ENCODE results near the gene DUSP10.

Gene DUSP10

DNA sequence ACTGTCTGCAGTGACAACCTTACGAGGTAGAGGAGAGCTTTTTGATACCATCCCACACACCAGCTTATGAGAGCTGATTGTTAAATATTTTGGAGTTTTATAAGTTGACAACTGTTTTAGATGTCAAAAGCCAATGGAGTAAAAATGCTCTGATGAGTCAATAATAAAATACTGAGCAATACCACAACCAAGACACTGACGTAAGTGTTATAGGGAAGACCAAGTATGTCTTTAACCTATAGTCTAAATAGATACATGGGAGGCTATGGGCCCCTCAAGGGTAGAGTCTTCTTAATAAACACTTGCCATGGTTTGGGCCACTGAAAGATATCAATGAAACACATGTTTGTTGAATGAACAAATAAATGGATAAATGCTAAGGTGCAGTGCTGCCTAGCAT is 49.2 kb downstream of the DUSP10 start:
- TF ChIP-seq, protein P1, sequence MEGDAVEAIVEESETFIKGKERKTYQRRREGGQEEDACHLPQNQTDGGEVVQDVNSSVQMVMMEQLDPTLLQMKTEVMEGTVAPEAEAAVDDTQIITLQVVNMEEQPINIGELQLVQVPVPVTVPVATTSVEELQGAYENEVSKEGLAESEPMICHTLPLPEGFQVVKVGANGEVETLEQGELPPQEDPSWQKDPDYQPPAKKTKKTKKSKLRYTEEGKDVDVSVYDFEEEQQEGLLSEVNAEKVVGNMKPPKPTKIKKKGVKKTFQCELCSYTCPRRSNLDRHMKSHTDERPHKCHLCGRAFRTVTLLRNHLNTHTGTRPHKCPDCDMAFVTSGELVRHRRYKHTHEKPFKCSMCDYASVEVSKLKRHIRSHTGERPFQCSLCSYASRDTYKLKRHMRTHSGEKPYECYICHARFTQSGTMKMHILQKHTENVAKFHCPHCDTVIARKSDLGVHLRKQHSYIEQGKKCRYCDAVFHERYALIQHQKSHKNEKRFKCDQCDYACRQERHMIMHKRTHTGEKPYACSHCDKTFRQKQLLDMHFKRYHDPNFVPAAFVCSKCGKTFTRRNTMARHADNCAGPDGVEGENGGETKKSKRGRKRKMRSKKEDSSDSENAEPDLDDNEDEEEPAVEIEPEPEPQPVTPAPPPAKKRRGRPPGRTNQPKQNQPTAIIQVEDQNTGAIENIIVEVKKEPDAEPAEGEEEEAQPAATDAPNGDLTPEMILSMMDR (IDR thresholded peaks at IDR 0.05) = no peak
- no peak for TF ChIP-seq ZFX (IDR thresholded peaks at IDR 0.05; ENCODE audit: borderline replicate concordance)
- no peak overlapping the region for H3K27ac ChIP-seq

DNA sequence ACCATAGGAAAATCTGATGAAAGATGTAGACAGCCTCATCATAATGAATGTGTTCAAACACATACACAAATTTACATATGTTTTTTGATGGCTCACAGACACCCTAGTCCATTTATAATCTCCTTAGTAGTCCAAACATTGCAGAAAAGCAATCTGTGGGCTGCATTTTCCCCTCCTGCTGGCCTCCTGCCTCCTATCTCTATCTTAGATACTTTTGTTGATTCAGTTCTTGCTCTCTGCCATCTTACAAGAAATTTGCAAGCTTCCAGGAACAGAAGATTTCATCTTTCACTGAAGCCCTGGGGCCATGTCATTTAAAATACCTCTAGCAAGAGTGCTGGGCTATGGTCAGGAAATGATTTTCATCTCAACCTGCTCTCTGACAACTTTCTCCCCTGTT is 50.6 kb downstream of the DUSP10 start:
- no peak for TF ChIP-seq ZFX (IDR thresholded peaks at IDR 0.05; ENCODE audit: borderline replicate concordance)
- TF ChIP-seq, protein P1 (IDR thresholded peaks at IDR 0.05) = no peak
- no peak overlapping the region for H3K27ac ChIP-seq

DNA sequence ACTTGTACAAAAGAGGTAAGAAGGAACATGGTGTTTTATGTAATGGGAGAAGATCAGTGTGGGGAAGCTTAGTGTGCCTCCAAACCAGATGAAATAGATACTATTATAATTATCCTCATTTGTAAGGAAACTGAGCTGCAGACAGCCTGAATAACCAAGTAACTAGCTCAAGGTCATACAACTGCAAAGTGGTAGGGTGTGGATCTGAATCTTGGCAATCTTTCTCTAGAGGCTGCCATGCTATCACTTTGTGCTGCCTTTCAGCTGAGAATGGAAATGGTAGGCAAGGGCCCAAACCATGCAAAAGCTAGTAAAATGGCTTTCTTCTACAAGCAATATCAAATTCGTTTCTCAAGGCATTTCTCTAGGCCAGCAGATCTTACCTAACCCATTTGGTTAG is 51.0 kb downstream of the DUSP10 start:
- TF ChIP-seq, protein P1 (IDR thresholded peaks at IDR 0.05) = no peak
- no peak for TF ChIP-seq ZFX (IDR thresholded peaks at IDR 0.05; ENCODE audit: borderline replicate concordance)
- no peak overlapping the region for H3K27ac ChIP-seq

DNA sequence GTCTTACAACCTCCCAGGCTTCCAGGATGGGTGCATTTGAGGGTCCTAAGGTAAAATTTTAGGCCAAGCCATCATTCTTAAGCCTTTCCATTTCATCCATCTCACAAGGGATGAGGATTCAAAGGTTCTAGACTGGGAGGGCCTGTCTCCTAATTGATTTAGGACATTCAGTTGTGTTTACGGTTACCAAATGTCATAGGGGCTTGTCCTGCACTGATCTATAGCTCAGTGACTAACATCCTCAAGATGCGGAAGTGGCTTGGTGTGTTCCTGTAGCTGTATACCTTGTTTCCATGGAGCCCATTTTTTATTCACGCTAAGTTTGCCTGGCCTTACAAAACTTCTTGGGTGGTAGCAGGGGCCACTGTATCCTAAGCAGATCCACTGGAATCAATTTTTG is 52.8 kb downstream of the DUSP10 start:
- no peak for TF ChIP-seq ZFX (IDR thresholded peaks at IDR 0.05; ENCODE audit: borderline replicate concordance)
- TF ChIP-seq, protein P1 (IDR thresholded peaks at IDR 0.05) = no peak
- no peak overlapping the region for H3K27ac ChIP-seq

DNA sequence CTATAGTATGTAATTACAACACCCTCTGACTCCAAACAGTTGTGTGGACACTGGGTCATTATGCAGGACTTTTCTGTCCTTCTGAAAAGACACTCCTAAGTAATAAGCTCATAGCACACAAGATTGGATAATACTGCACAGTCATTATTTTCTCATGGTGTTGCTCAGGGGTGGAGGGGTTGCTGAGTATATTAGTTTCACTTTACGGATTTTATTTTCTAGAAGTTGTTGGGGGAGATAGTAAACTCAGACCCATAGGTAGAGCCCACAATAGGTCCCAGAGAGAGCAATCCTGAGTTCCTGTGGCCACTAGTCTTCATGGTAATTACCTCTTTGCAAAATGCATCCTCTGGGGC is 53.4 kb downstream of the DUSP10 start:
- no peak overlapping the region for H3K27ac ChIP-seq
- TF ChIP-seq ZFX (IDR thresholded peaks at IDR 0.05; ENCODE audit: borderline replicate concordance) = no peak
- TF ChIP-seq, protein P1 (IDR thresholded peaks at IDR 0.05) = no peak

DNA sequence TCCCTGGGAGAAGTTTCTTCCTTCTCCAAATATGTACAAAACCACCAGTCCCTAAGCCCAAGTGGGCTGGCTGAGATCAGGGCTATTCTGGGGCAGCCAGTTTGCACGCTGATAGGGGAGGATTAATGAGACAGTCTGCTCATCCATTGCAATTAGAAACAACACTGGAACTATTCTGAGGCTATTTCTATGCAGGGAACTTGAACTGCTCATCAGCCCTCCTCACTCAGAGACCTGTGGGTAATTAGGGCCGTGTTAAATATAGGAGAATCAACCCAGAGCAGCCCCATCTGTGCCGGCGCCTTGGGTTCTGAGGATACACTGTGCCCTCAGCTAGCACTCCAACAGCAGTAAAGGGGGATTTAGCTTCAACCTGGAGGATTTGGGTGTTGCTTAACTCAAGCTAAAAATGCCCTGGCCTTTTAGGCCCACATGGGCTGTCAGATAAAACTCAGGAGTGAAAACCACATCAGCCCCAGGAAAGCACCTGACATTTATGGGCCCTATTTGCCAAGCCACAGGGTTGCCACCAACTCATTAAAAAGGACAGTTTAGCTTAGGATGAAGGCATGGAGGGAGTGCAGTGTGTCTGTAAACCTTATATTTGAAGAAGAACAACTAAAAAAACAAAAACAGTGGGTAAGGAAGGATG is 53.9 kb downstream of the DUSP10 start:
- H3K27ac ChIP-seq = no peak overlapping the region

DNA sequence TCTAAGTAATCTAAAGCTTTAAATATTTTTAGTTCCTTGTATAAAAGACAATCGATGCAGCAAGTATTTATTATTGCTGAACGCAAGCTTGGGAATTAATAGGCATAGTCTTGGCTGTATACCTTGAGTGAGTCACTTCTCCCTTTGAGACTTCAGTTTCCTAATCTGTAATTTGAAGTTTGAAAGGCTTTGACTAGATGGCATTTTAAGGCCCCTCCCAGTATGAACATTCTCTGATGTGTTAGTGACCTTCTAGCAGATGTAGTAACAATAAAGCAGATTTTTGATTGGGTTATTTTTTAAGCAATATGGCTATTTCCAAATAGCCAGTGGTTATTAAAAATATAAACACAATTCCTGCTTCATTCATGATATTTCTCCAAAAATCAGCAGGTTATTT is 58.2 kb downstream of the DUSP10 start:
- no peak overlapping the region for H3K27ac ChIP-seq
- TF ChIP-seq, protein P1 (IDR thresholded peaks at IDR 0.05) = no peak
- no peak for TF ChIP-seq ZFX (IDR thresholded peaks at IDR 0.05; ENCODE audit: borderline replicate concordance)

More for the DNA sequence above, 53.9 kb downstream of the DUSP10 start:
- no peak for TF ChIP-seq ZFX (IDR thresholded peaks at IDR 0.05; ENCODE audit: borderline replicate concordance)
- TF ChIP-seq, protein P1 (IDR thresholded peaks at IDR 0.05) = no peak
